Loucy (cell line): ENCODE results near the gene TIE1.

Experiments
- H2AFZ ChIP-seq: fragments of 200-600 bp; sonication (generic); 2 replicates; pipeline ENCODE4 v1.6.0; 2016; ENCODE audit warnings: antibody characterized with exemption, mild to moderate bottlenecking, low read length, moderate library complexity
- H3F3A ChIP-seq: fragments of 200-600 bp; 2 replicates; pipeline ENCODE4 v1.6.0; 2016; ENCODE audit warnings: antibody characterized with exemption, low read depth, mild to moderate bottlenecking
- H3K27me3 ChIP-seq: fragments of 200-600 bp; sonication (generic); 2 replicates; pipeline ENCODE4 v1.6.1; 2014; ENCODE audit warnings: low read length, mild to moderate bottlenecking; ENCODE audit not compliant: insufficient read depth, poor library complexity, severe bottlenecking
- H3K36me3 ChIP-seq: fragments of 200-600 bp; sonication (generic); 2 replicates; pipeline ENCODE4 v1.6.1; 2016; ENCODE audit warnings: low read length; ENCODE audit not compliant: insufficient read depth
- H3K4me1 ChIP-seq: fragments of 200-600 bp; sonication (generic); 2 replicates; pipeline ENCODE4 v1.5.1; 2014; ENCODE audit warnings: low read length, mild to moderate bottlenecking; ENCODE audit not compliant: insufficient read depth, poor library complexity, severe bottlenecking
- H3K4me2 ChIP-seq: fragments of 200-600 bp; sonication (generic); 2 replicates; pipeline ENCODE4 v1.6.0; 2014; ENCODE audit warnings: antibody characterized with exemption, low read length, low read depth, mild to moderate bottlenecking; ENCODE audit not compliant: poor library complexity, severe bottlenecking
- H3K4me3 ChIP-seq: fragments of 200-600 bp; sonication (generic); 2 replicates; pipeline ENCODE4 v1.5.1; 2014; ENCODE audit warnings: low read length, mild to moderate bottlenecking, mixed read lengths; ENCODE audit not compliant: poor library complexity, severe bottlenecking
- H3K79me2 ChIP-seq: fragments of 200-600 bp; sonication (generic); 2 replicates; pipeline ENCODE4 v1.6.1; 2014; ENCODE audit warnings: low read length; ENCODE audit not compliant: insufficient read depth
- H3K9ac ChIP-seq: fragments of 200-600 bp; sonication (generic); 2 replicates; pipeline ENCODE4 v1.6.0; 2014; ENCODE audit warnings: mild to moderate bottlenecking, low read depth, low read length, moderate library complexity; ENCODE audit not compliant: poor library complexity, severe bottlenecking
- H3K9me2 ChIP-seq: fragments of 200-600 bp; sonication (generic); replicated peaks from 2 replicates; pipeline ENCODE4 v1.6.1; 2016; ENCODE audit warnings: low read depth, low read length, mixed read lengths
- H3K9me3 ChIP-seq: fragments of 200-600 bp; sonication (generic); 2 replicates; pipeline ENCODE4 v1.6.1; 2014; ENCODE audit warnings: mild to moderate bottlenecking, antibody characterized with exemption, low read length, low read depth; ENCODE audit not compliant: insufficient read depth
- H4K20me1 ChIP-seq: fragments of 200-600 bp; sonication (generic); 2 replicates; pipeline ENCODE4 v1.6.0; 2014; ENCODE audit warnings: antibody characterized with exemption, low read length, mild to moderate bottlenecking; ENCODE audit not compliant: insufficient read depth, poor library complexity, severe bottlenecking
- CTCF ChIP-seq: fragments of 200-600 bp; sonication (generic); conservative IDR thresholded peaks from 2 replicates; pipeline ENCODE4 v1.5.1; 2014; ENCODE audit warnings: mild to moderate bottlenecking, antibody characterized with exemption, low read length
- EZH2phosphoT487 ChIP-seq: fragments of 200-600 bp; IDR thresholded peaks from 2 replicates; pipeline ENCODE4 v1.6.1; 2018; ENCODE audit warnings: antibody characterized with exemption, mild to moderate bottlenecking, moderate library complexity, borderline replicate concordance

TIE1 gene

GRCh38 chr1:43345120-43345519, 44.3 kb downstream of the TIE1 start:
- H3K9ac ChIP-seq = no peak overlapping the region
- H2AFZ ChIP-seq = no peak overlapping the region
- no peaks in the 10 kb centered on the region for H3K36me3 ChIP-seq
- no peak overlapping the region for H3K4me2 ChIP-seq
- no peaks in the 10 kb centered on the region for H3K27me3 ChIP-seq
- no peak for TF ChIP-seq EZH2phosphoT487
- no peak for TF ChIP-seq CTCF
- H3K4me3 ChIP-seq = no peak overlapping the region
- no peaks in the 10 kb centered on the region for H3K79me2 ChIP-seq
- no peaks in the 10 kb centered on the region for H4K20me1 ChIP-seq
- H3F3A ChIP-seq = no peaks in the 10 kb centered on the region
- no peaks in the 10 kb centered on the region for H3K4me1 ChIP-seq
- H3K9me3 ChIP-seq = no peaks in the 10 kb centered on the region
- H3K9me2 ChIP-seq = no peaks in the 10 kb centered on the region

GRCh38 chr1:43346636-43347035, 45.9 kb downstream of the TIE1 start:
- Histone ChIP-seq H3K79me2 (no peaks in the 10 kb centered on the region), H4K20me1 (no peaks in the 10 kb centered on the region), H2AFZ (no peak overlapping the region), H3K36me3 (no peaks in the 10 kb centered on the region), H3F3A (no peaks in the 10 kb centered on the region), H3K4me1 (no peaks in the 10 kb centered on the region), H3K4me2 (no peak overlapping the region), H3K9ac (no peak overlapping the region), H3K9me2 (no peaks in the 10 kb centered on the region), H3K27me3 (no peaks in the 10 kb centered on the region), H3K9me3 (no peaks in the 10 kb centered on the region), H3K4me3 (no peak overlapping the region)
- TF ChIP-seq CTCF = no peak
- TF ChIP-seq EZH2phosphoT487 = no peak

- Histone ChIP-seq H2AFZ (no peak overlapping the region), H3K79me2 (no peaks in the 10 kb centered on the region), H3K9ac (no peak overlapping the region), H3F3A (no peaks in the 10 kb centered on the region), H3K4me1 (no peaks in the 10 kb centered on the region), H3K9me2 (no peaks in the 10 kb centered on the region), H3K4me2 (no peak overlapping the region), H3K9me3 (no peaks in the 10 kb centered on the region), H3K4me3 (no peak overlapping the region), H4K20me1 (no peaks in the 10 kb centered on the region), H3K36me3 (no peaks in the 10 kb centered on the region), H3K27me3 (no peaks in the 10 kb centered on the region)
- TF ChIP-seq CTCF (no peak), EZH2phosphoT487 (no peak)
These were observed 47.6 kb downstream of the TIE1 start for GRCh38 chr1:43348343-43348808.
